Breast epithelium (tissue), 4 donors: Measurements from ENCODE around the gene APOL2. TPM values are rescaled to one million over a fixed set of nuclear protein-coding genes. Genes with fewer than 3 reads are reported as not detected.
A peak's percentile ranks its signal among the peaks of the same experiment; 100 is the strongest.
"Not testable (repeated sequence)": the region's sequence is repeated elsewhere in the genome, so short reads cannot be mapped to it uniquely, and the experiment has no call there.

ENCODE experiments used
- DNase-seq, 2 donors: peaks; one replicate each; pipeline ENCODE4 v3.0.0-alpha.2; 2019; ENCODE audit warnings: low spot score in 2 of 2
- H3K27ac ChIP-seq, 2 donors: fragments of 200-600 bp; sonication (generic) in 1 of 2; one replicate each; pipeline ENCODE4 v1.5.1; 2016 to 2019; ENCODE audit warnings: mild to moderate bottlenecking in 1 of 2
- H3K27me3 ChIP-seq, 2 donors: fragments of 200-600 bp; sonication (generic) in 1 of 2; one replicate each; pipeline versions ENCODE4 v1.5.1 to v1.6.0; 2017 to 2019; ENCODE audit warnings: control low read depth in 1 of 2, mild to moderate bottlenecking in 1 of 2
- H3K36me3 ChIP-seq: fragments of 200-600 bp; one replicate; pipeline ENCODE4 v1.5.1; 2019
- H3K4me1 ChIP-seq, 2 donors: fragments of 200-600 bp; sonication (generic); one replicate each; pipeline ENCODE4 v1.5.1; 2016 to 2019; ENCODE audit warnings: control low read depth in 1 of 2
- H3K4me3 ChIP-seq, 3 donors: fragments of 200-600 bp; sonication (generic); 1 replicate in 2 of 3; 2 replicates in 1 of 3; pipeline ENCODE4 v1.5.1; 2016 to 2019; ENCODE audit warnings: mild to moderate bottlenecking in 3 of 3, moderate library complexity in 2 of 3
- H3K9me3 ChIP-seq, 2 donors: fragments of 200-600 bp; sonication (generic) in 1 of 2; one replicate each; pipeline ENCODE4 v1.5.1; 2016 to 2019; ENCODE audit warnings: control low read depth in 1 of 2
- POLR2A ChIP-seq: fragments of 450-650 bp; IDR thresholded peaks from one replicate; pipeline ENCODE4 v1.6.1; 2016; ENCODE audit warnings: antibody characterized with exemption, mild to moderate bottlenecking, moderate library complexity
- POLR2AphosphoS5 ChIP-seq, 3 donors: sonication (generic); formaldehyde crosslinking; IDR thresholded peaks; one replicate each; pipeline ENCODE4 v1.6.1; 2017; ENCODE audit warnings: antibody characterized with exemption in 3 of 3
- intact Hi-C: fragments of 100-400 bp; cut with DNase I; formaldehyde crosslinking; loops from one replicate; pipeline ENCODE4 v1.15.1; 2023; ENCODE audit warnings: low total_unique reads
- total RNA-seq, 3 donors: library from RNA; depleted of rRNA; stranded (reverse); fragments of >200 nt; gene quantifications; one replicate each; pipeline ENCODE4 v1.1.0, GENCODE V29; 2016
- TF ChIP-seq, protein P1 (sequence below), 3 donors: fragments of 450-650 bp; IDR thresholded peaks; one replicate each; pipeline ENCODE4 v1.5.1; 2016 to 2017; ENCODE audit warnings: antibody characterized with exemption in 3 of 3, mild to moderate bottlenecking in 3 of 3, moderate library complexity in 3 of 3

The APOL2 gene
- total RNA-seq, 3 donors from 2014 or later = 50.4 to 112 (median 73.8) TPM

DNA sequence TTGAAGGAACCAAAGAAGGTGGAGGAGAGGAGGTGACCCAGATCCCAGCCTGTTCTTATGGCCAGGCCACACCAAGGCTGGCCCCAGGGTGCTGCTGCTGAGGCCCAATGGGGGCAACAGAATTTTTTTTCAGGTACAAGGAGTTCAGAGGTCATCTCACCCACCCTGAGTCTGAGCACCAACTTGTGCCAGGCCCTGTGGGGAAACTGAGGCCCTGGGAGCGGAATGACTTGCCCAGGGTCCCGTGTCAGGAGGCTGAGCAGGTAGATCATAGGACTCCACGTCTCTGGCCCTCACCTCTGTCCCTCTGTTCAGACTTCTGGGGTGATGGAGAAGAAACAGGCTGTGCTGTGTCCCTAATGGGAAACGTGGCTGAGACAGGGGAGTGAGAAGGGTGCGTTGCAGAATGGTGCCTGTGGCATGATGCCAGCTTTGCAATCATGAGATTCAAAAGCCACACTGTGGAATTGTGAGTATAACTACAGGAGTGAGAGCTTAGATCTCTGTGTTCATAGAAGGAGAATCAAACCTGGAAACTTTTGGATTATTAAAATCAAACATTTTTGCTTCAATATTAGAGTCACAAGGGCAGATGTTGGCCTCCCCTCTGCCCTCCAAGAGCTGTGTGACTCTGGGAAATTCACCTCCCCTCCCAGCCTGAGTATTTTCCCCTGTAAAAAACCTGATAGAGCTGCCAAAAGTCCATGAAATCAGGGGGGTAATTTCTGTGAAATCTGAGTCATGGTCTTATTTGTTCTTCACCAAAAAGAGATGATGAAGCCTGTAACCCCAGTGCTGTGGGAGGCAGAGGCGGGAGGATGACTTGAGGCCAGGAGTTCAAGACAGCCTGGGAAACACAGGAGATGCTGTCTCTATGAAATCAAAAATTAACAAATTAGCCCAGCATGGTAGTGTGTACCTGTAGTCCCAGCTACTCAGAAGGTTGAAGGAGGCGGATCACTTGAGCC lies 14.5 kb upstream of the APOL2 start:
- intact Hi-C loops = no loop called here
- H3K4me3 ChIP-seq = peak overlapping the region; percentile 39 to 62 (median 54)
- H3K27ac ChIP-seq = peak overlapping the region; percentile 78 to 93
- no peaks in the 10 kb centered on the region for H3K27me3 ChIP-seq
- H3K36me3 ChIP-seq = no peaks in the 10 kb centered on the region
- H3K4me1 ChIP-seq = peaks cover 0 to 16% of the 10 kb centered on the region in 2 donors
- peak in 1 of 2 donors; percentile 39 for DNase-seq
- H3K9me3 ChIP-seq = no peaks in the 10 kb centered on the region
- TF ChIP-seq POLR2AphosphoS5 (IDR thresholded peaks at IDR 0.05) (no peak), POLR2A (no peak)
- TF ChIP-seq, protein P1, sequence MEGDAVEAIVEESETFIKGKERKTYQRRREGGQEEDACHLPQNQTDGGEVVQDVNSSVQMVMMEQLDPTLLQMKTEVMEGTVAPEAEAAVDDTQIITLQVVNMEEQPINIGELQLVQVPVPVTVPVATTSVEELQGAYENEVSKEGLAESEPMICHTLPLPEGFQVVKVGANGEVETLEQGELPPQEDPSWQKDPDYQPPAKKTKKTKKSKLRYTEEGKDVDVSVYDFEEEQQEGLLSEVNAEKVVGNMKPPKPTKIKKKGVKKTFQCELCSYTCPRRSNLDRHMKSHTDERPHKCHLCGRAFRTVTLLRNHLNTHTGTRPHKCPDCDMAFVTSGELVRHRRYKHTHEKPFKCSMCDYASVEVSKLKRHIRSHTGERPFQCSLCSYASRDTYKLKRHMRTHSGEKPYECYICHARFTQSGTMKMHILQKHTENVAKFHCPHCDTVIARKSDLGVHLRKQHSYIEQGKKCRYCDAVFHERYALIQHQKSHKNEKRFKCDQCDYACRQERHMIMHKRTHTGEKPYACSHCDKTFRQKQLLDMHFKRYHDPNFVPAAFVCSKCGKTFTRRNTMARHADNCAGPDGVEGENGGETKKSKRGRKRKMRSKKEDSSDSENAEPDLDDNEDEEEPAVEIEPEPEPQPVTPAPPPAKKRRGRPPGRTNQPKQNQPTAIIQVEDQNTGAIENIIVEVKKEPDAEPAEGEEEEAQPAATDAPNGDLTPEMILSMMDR (IDR thresholded peaks at IDR 0.05) = no peak

DNA sequence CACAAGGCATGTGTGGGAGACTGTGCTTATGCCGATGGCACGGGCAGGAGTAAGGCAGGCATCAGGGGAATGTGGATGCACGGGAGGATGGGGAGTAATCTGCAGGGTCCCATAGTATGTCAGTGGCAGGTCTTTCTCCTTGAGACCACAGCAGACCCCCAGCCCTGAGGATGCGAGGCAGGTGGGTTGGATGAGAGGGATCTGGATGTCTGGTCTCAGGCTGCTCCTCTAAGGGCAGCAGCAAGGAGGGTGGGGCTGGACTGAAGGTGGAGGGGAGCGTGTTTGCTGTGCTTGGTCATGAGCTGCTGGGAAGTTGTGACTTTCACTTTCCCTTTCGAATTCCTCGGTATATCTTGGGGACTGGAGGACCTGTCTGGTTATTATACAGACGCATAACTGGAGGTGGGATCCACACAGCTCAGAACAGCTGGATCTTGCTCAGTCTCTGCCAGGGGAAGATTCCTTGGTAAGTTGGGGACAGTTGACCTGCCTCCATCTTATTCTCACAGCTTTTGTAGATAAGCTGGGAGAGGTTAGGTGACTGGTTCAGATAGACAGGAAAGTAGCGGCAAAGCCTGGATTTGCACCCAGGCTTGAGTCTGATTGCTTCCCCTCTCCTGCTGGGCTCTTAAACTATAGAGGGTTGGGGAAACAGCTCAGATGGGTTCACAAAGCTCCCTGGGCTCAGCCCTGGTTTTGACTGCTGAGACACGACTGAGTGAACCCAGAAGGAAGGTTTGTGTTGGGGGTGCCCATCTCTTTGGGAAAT lies 13.6 kb upstream of the APOL2 start, which contains the start of gene APOL1:
APOL1 (plus strand) TSS at position 380 of the 769 bp plus-strand sequence. CDS start 1,823 bp downstream, outside the sequence.
- Histone ChIP-seq H3K27me3 (no peaks in the 10 kb centered on the region), H3K9me3 (no peaks in the 10 kb centered on the region), H3K4me3 (peak within 1 kb of the TSS; percentile 39 to 62 (median 54)), H3K4me1 (peaks cover 0 to 16% of the 10 kb centered on the region in 2 donors), H3K27ac (peak within 1 kb of the TSS; percentile 78 to 93), H3K36me3 (no peaks in the 10 kb centered on the region)
- peak in 1 of 2 donors; percentile 46 for DNase-seq
- intact Hi-C loops = no loop called here
- TF ChIP-seq, protein P1 (IDR thresholded peaks at IDR 0.05) = no peak
- peak in 2 of 3 donors; percentile 13 to 39 for TF ChIP-seq POLR2AphosphoS5 (IDR thresholded peaks at IDR 0.05)
- no peak for TF ChIP-seq POLR2A

DNA sequence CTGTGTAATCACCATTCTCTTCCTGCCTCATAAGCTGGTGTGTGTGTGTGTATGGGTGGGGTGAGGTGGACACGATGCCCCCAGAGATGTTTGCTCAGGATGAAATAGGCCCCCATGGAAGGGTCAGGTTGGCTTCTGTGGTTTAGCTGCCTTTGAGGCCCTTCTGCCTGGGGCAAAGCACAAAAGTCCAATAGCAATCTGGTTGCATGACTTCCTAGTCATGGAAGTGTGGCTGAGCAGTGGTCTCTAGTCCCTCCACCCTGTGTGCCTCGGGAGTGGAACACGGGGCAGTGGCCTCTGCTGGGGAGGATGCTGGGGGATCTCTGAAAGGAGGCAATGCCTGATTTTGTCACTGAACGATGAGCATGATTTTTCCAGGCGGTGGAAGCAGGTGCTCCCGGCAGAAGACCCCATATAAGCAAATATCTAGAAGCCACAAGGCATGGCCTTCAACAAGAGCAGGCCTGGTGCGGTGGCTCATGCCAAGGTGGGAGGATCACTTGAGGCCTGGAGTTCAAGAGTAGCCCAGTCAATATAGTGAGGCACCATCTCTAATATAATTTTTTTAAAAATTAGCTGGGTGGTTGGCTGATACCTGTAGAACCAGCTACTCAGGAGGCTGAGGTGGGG lies 12.8 kb upstream of the APOL2 start:
- Histone ChIP-seq H3K27ac (peak overlapping the region in 1 of 2 donors; percentile 93), H3K4me1 (peaks cover 0 to 16% of the 10 kb centered on the region in 2 donors)
- peak in 1 of 2 donors; percentile 20 for DNase-seq
- H3K9me3 ChIP-seq, H3K27me3 ChIP-seq, intact Hi-C loops, H3K36me3 ChIP-seq, H3K4me3 ChIP-seq: not testable (repeated sequence)

DNA sequence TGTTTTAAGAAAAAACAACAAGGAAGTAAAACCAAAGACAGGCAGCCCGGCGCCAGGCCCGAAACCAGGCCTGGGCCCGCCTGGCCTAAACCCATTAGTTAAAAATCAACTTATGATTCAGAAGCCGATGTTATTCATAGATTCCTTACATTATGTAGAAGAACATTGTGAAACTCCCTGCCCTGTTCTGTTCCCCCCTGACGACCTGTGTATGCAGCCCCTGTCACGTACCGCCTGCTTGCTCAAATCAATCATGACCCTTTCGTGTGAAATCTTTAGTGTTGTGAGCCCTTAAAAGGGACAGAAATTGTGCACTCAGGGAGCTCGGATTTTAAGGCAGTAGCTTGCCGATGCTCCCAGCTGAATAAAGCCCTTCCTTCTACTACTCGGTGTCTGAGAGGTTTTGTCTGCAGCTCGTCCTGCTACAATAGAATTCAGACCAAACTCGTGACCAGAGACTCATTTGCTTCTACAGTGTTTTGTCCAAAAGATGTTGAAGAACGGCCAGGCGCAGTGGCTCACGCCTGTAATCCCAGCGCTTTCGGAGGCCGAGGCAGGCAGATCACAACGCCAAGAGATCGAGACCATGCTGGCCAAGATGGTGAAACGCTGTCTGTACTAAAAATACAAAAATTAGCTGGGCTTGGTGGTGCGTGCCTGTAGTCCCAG lies 11.1 kb upstream of the APOL2 start:
- H3K27ac ChIP-seq, H3K36me3 ChIP-seq, intact Hi-C loops, DNase-seq, H3K4me3 ChIP-seq, H3K27me3 ChIP-seq, H3K9me3 ChIP-seq: not testable (repeated sequence)
- peaks cover under 1 to 16% of the 10 kb centered on the region in 2 donors for H3K4me1 ChIP-seq

DNA sequence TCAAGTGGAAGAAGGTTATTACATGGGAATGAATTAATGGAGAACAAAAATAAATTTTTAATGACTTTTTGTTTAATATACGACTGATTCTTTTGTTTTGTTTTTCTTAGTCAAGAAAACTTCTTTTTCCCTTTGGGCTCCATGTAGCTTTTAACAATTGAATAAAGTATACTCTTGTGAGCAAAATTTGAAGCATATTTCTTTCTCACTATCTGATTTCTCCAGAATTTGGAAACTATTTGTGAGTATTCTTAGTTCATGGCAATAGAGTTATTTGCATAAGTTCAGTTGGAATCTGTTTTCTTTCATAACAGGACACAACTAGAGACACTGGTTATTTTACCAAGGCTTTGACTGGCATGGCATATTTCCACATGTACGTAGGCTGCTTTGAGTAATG lies 9.8 kb upstream of the APOL2 start:
- Histone ChIP-seq H3K36me3 (no peaks in the 10 kb centered on the region), H3K9me3 (no peaks in the 10 kb centered on the region), H3K27ac (no peak overlapping the region), H3K27me3 (no peaks in the 10 kb centered on the region), H3K4me3 (no peak overlapping the region), H3K4me1 (peaks cover 6 to 13% of the 10 kb centered on the region in 2 donors)
- intact Hi-C loops = loop anchor here (5.0 kb wide), 1 partner anchor 1298 kb away; no protein-coding TSS in a partner anchor
- DNase-seq = no peak
- TF ChIP-seq POLR2A (no peak), POLR2AphosphoS5 (IDR thresholded peaks at IDR 0.05) (no peak)
- TF ChIP-seq, protein P1 (IDR thresholded peaks at IDR 0.05) = no peak
